Endothelial cell of umbilical vein (primary cell): Measurements from ENCODE around the gene GRIK3. TPM values are rescaled to one million over a fixed set of nuclear protein-coding genes. Genes with fewer than 3 reads are reported as not detected.

Experiments used
- BruUV-seq: library from RNA; stranded (reverse); fragments of 400-500 nt; replicated peaks from 2 replicates; lab custom pipeline; 2021; lab: Mats Ljungman, UMichigan
- CTCF ChIA-PET: fragments of 300-600, 350-600 bp; sonication (Branson Sonifier 250); formaldehyde crosslinking; loops from one replicate; lab custom pipeline; 2021; ENCODE audit warnings: antibody characterized with exemption, inconsistent platforms; lab: Charles Lee
- POLR2A ChIA-PET: fragments of 300-600, 350-600 bp; sonication (Branson Sonifier 250); formaldehyde crosslinking; loops from one replicate; lab custom pipeline; 2021; ENCODE audit warnings: antibody characterized with exemption, inconsistent platforms; lab: Charles Lee
- DNase-seq: peaks from one replicate; pipeline ENCODE4 v3.0.0-alpha.2; 2011; ENCODE audit warnings: low read depth, low spot score
- FAIRE-seq: peaks from 2 replicates; lab custom pipeline; 2011; peaks lifted over from hg19 to GRCh38; lab: Jason Lieb, UNC
- H2AFZ ChIP-seq: 2 replicates; pipeline ENCODE4 v1.6.0; 2012; ENCODE audit warnings: low read depth, low read length, control low read depth, inconsistent platforms
- H3K27ac ChIP-seq: 2 replicates; pipeline ENCODE4 v1.5.1; 2011; ENCODE audit warnings: low read depth, mild to moderate bottlenecking, control low read depth, low read length, moderate library complexity; ENCODE audit not compliant: insufficient read depth
- H3K27me3 ChIP-seq, 2 experiments: 2 replicates each; pipeline versions ENCODE4 v1.6.0 to v1.6.1; 2011; ENCODE audit warnings: low read length in 2 of 2, mixed read lengths in 1 of 2; ENCODE audit not compliant: control insufficient read depth in 2 of 2, insufficient read depth in 2 of 2
- H3K36me3 ChIP-seq, 2 experiments: 2 replicates in 1 of 2; 3 replicates in 1 of 2; pipeline ENCODE4 v1.5.1; 2011; ENCODE audit warnings: low read length in 2 of 2, mild to moderate bottlenecking in 1 of 2, moderate library complexity in 1 of 2; ENCODE audit not compliant: control insufficient read depth in 2 of 2, insufficient read depth in 2 of 2; ENCODE audit errors: extremely low read depth in 1 of 2
- H3K4me1 ChIP-seq: 3 replicates; pipeline ENCODE4 v1.5.1; 2011; ENCODE audit warnings: mild to moderate bottlenecking, low read length; ENCODE audit not compliant: control insufficient read depth, insufficient read depth; ENCODE audit errors: extremely low read depth
- H3K4me2 ChIP-seq: 2 replicates; pipeline ENCODE4 v1.6.1; 2011; ENCODE audit warnings: low read length, control low read depth, mixed read lengths; ENCODE audit not compliant: insufficient read depth
- H3K4me3 ChIP-seq, 3 experiments: fragments of 200-600 bp in 1 of 3; sonication (generic), shearing (Covaris generic) in 1 of 3; replicated peaks in 1 of 3; 2 replicates each; pipeline ENCODE4 v1.5.1; 2011 to 2016; ENCODE audit warnings: control low read depth in 3 of 3, low read length in 3 of 3, mild to moderate bottlenecking in 2 of 3, inconsistent platforms in 1 of 3, low read depth in 1 of 3, moderate library complexity in 1 of 3; ENCODE audit not compliant: insufficient read depth in 1 of 3
- H3K79me2 ChIP-seq: 2 replicates; pipeline ENCODE4 v1.6.0; 2012; ENCODE audit warnings: low read length, inconsistent platforms; ENCODE audit not compliant: control insufficient read depth, insufficient read depth
- H3K9ac ChIP-seq: replicated peaks from 2 replicates; pipeline ENCODE3; 2011; ENCODE audit warnings: low read length, control low read depth; ENCODE audit not compliant: insufficient read depth; ENCODE audit errors: extremely low read depth
- H3K9me1 ChIP-seq: replicated peaks from 3 replicates; pipeline ENCODE4 v1.6.0; 2011; ENCODE audit warnings: mild to moderate bottlenecking, low read length; ENCODE audit not compliant: control insufficient read depth, insufficient read depth; ENCODE audit errors: extremely low read depth
- H3K9me3 ChIP-seq: replicated peaks from 2 replicates; pipeline ENCODE4 v1.5.1; 2012; ENCODE audit warnings: low read length, inconsistent platforms; ENCODE audit not compliant: control insufficient read depth, insufficient read depth
- H4K20me1 ChIP-seq: replicated peaks from 2 replicates; pipeline ENCODE3; 2011; ENCODE audit warnings: mild to moderate bottlenecking, low read length; ENCODE audit not compliant: control insufficient read depth, insufficient read depth; ENCODE audit errors: extremely low read depth
- CTCF ChIP-seq, 2 donors: IDR thresholded peaks; 1 replicate in 1 of 2; 2 replicates in 1 of 2; pipeline ENCODE4 v1.5.1; 2011; ENCODE audit warnings: low read length in 2 of 2, mild to moderate bottlenecking in 2 of 2, moderate library complexity in 2 of 2, control low read depth in 1 of 2, inconsistent platforms in 1 of 2, low read depth in 1 of 2; ENCODE audit not compliant: insufficient read depth in 1 of 2; ENCODE audit errors: extremely low read depth in 1 of 2
- EZH2 ChIP-seq: IDR thresholded peaks from 2 replicates; pipeline ENCODE4 v1.6.1; 2012; ENCODE audit warnings: borderline replicate concordance, low read depth, mild to moderate bottlenecking, moderate library complexity, low read length, inconsistent platforms; ENCODE audit not compliant: severe bottlenecking
- FOS ChIP-seq: IDR thresholded peaks from 2 replicates; pipeline ENCODE4 v1.6.1; 2011; ENCODE audit warnings: mild to moderate bottlenecking, low read length, moderate library complexity, borderline replicate concordance; ENCODE audit not compliant: insufficient read depth
- GATA2 ChIP-seq: IDR thresholded peaks from 2 replicates; pipeline ENCODE4 v1.7.0; 2011; ENCODE audit warnings: low read depth, mild to moderate bottlenecking, moderate library complexity, mixed read lengths, low read length; ENCODE audit not compliant: insufficient read length, insufficient read depth
- JUN ChIP-seq: IDR thresholded peaks from 2 replicates; pipeline ENCODE4 v1.6.1; 2011; ENCODE audit warnings: borderline replicate concordance, low read depth; ENCODE audit not compliant: insufficient read length, insufficient read depth
- MAX ChIP-seq: IDR thresholded peaks from 2 replicates; pipeline ENCODE4 v1.6.1; 2011; ENCODE audit not compliant: insufficient read depth, insufficient read length
- MYC ChIP-seq: IDR thresholded peaks from one replicate; pipeline ENCODE4 v1.6.1; 2011; ENCODE audit warnings: mild to moderate bottlenecking, low read depth, low read length
- POLR2A ChIP-seq: IDR thresholded peaks from 2 replicates; pipeline ENCODE4 v1.6.1; 2012; ENCODE audit warnings: low read depth, mild to moderate bottlenecking, control low read depth, low read length
- POLR2AphosphoS5 ChIP-seq: IDR thresholded peaks from 2 replicates; pipeline ENCODE4 v1.6.1; 2012; ENCODE audit warnings: low read depth, mild to moderate bottlenecking, control low read depth, low read length, moderate library complexity; ENCODE audit not compliant: insufficient read depth
- dilution Hi-C: fragments of 300-500 bp; cut with MboI; formaldehyde crosslinking; loops from one replicate; pipeline ENCODE4 v1.15.0; 2019; ENCODE audit warnings: low sequenced_read_pairs; ENCODE audit not compliant: extremely low pct_ligation_motif_present
- intact Hi-C: fragments of 100-400 bp; cut with micrococcal nuclease; formaldehyde crosslinking; loops from one replicate; pipeline ENCODE4 v1.10.0; 2022
- polyA plus RNA-seq, 4 experiments: library from polyadenylated mRNA; depleted of rRNA in 3 of 4; stranded (reverse) in 3 of 4; unstranded in 1 of 4; fragments of >200 nt; gene quantifications; 2 replicates each; pipeline versions ENCODE4 v1.2.1 to v1.2.3, GENCODE V29; 2011 to 2012; ENCODE audit warnings: missing spikeins in 1 of 4
- total RNA-seq: library from RNA; stranded (reverse); gene quantifications from 2 replicates; pipeline ENCODE4 v1.2.3, GENCODE V29; 2021

The GRIK3 gene
- total and polyA plus RNA-seq, 2 donors (not counting 3 experiments of a cell fraction or from before 2014, with no cell fraction given), result not detected

- CTCF ChIA-PET, result interaction anchor here (0.5 kb wide), 1 partner anchor 11 kb away, joined by 4 read pairs; no protein-coding TSS in a partner anchor
- FAIRE-seq (peak; percentile 86), DNase-seq (peak; percentile 42)
- Histone ChIP-seq H2AFZ (peak overlapping the region; percentile 24), H3K9ac (no peak overlapping the region), H3K27ac (no peak overlapping the region), H3K79me2 (no peaks in the 10 kb centered on the region), H3K9me1 (no peaks in the 10 kb centered on the region), H3K4me3 (no peak overlapping the region), H3K4me2 (no peak overlapping the region), H3K9me3 (no peaks in the 10 kb centered on the region), H3K27me3 (no peaks in the 10 kb centered on the region), H3K36me3 (no peaks in the 10 kb centered on the region), H4K20me1 (no peaks in the 10 kb centered on the region), H3K4me1 (peaks cover 13% of the 10 kb centered on the region)
- dilution Hi-C loops (no loop called here), intact Hi-C loops (no loop called here)
- no TSS peak for BruUV-seq
- POLR2A ChIA-PET, result no interaction called here
- no peak for TF ChIP-seq FOS
- TF ChIP-seq CTCF (IDR thresholded peaks at IDR 0.05; ENCODE audit: extremely low read depth in 1 of 2, insufficient read depth in 1 of 2, low read depth in 1 of 2, low read length in 2 of 2), result no peak
- peak; percentile 49 for TF ChIP-seq POLR2AphosphoS5
- no peak for TF ChIP-seq GATA2
- TF ChIP-seq JUN, result peak; percentile 19
Measured at GRCh38 chr1:36761113-36761512, 273.2 kb downstream of the GRIK3 start.

GRCh38 chr1:36760081-36760480, 274.2 kb downstream of the GRIK3 start:
- H3K9ac ChIP-seq, result no peak overlapping the region
- BruUV-seq, result no TSS peak

More at GRCh38 chr1:36760081-36760480, 274.2 kb downstream of the GRIK3 start:
- H3K4me3 ChIP-seq, result no peak overlapping the region
- H3K36me3 ChIP-seq, result no peaks in the 10 kb centered on the region
- dilution Hi-C loops, result no loop called here
- no peaks in the 10 kb centered on the region for H3K9me3 ChIP-seq
- ChIA-PET CTCF (no interaction called here), POLR2A (interaction anchor here (0.7 kb wide), 1 partner anchor 10 kb away, joined by 13 read pairs; no protein-coding TSS in a partner anchor)
- intact Hi-C loops, result no loop called here
- H3K4me2 ChIP-seq, result no peak overlapping the region
- TF ChIP-seq POLR2AphosphoS5, result no peak
- TF ChIP-seq JUN, result no peak
- TF ChIP-seq FOS, result no peak
- no peak for TF ChIP-seq MAX
- no peak for TF ChIP-seq CTCF (IDR thresholded peaks at IDR 0.05; ENCODE audit: extremely low read depth in 1 of 2, insufficient read depth in 1 of 2, low read depth in 1 of 2, low read length in 2 of 2)
- no peak for TF ChIP-seq EZH2
- TF ChIP-seq MYC, result no peak
- no peak for TF ChIP-seq POLR2A
- no peak for TF ChIP-seq GATA2
- no peak for FAIRE-seq
- H3K4me1 ChIP-seq, result peaks cover 13% of the 10 kb centered on the region
- no peak overlapping the region for H3K27ac ChIP-seq
- no peaks in the 10 kb centered on the region for H3K79me2 ChIP-seq
- H4K20me1 ChIP-seq, result no peaks in the 10 kb centered on the region
- no peaks in the 10 kb centered on the region for H3K27me3 ChIP-seq
- no peaks in the 10 kb centered on the region for H3K9me1 ChIP-seq
- peak overlapping the region; percentile 39 for H2AFZ ChIP-seq
- no peak for DNase-seq
